ENCODE results near the gene BANK1.

- TF ChIP-seq, protein P1, sequence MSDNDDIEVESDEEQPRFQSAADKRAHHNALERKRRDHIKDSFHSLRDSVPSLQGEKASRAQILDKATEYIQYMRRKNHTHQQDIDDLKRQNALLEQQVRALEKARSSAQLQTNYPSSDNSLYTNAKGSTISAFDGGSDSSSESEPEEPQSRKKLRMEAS (IDR thresholded peaks at IDR 0.05), result no peak
- TF ChIP-seq ZBTB7A (IDR thresholded peaks at IDR 0.05; ENCODE audit: low read depth), result no peak
- TF ChIP-seq EP300 (IDR thresholded peaks at IDR 0.05; ENCODE audit: borderline replicate concordance), result no peak
- no peak for TF ChIP-seq EGR1 (IDR thresholded peaks at IDR 0.05)
- TF ChIP-seq RAD21 (IDR thresholded peaks at IDR 0.05; ENCODE audit: low read depth), result no peak
- no peak for TF ChIP-seq REST (IDR thresholded peaks at IDR 0.05; ENCODE audit: low read depth)
- no peak for TF ChIP-seq YY1 (IDR thresholded peaks at IDR 0.05; ENCODE audit: low read depth)
- TF ChIP-seq CREB1 (IDR thresholded peaks at IDR 0.05; ENCODE audit: low read depth), result no peak
- TF ChIP-seq TEAD4 (IDR thresholded peaks at IDR 0.05), result no peak
- TF ChIP-seq FOXM1 (IDR thresholded peaks at IDR 0.05; ENCODE audit: borderline replicate concordance, low read depth), result no peak
- TF ChIP-seq TCF12 (IDR thresholded peaks at IDR 0.05; ENCODE audit: low read depth), result no peak
- TF ChIP-seq TAF1 (IDR thresholded peaks at IDR 0.05; ENCODE audit: low read depth), result no peak
- TF ChIP-seq CEBPB (IDR thresholded peaks at IDR 0.05), result no peak
Observed at GRCh38 chr4:101885574-101885973, 95.0 kb downstream of the BANK1 start.

Data from Ishikawa (cell line).